IPS DF 19.7 (cell line): ENCODE data around the gene PDLIM5.
"Not testable (repeated sequence)": the region's sequence is repeated elsewhere in the genome, so short reads cannot be mapped to it uniquely, and the experiment has no call there.

ENCODE experiments used
- DNase-seq: peaks from one replicate; pipeline ENCODE4 v3.0.0-alpha.2; 2013; ENCODE audit warnings: low read depth, low spot score

Gene PDLIM5

GRCh38 chr4:94557632-94558031 is 105.9 kb downstream of the PDLIM5 start:
- DNase-seq: not testable (repeated sequence)

- no peak for DNase-seq
Observed at GRCh38 chr4:94558392-94558904, 106.7 kb downstream of the PDLIM5 start.

GRCh38 chr4:94559351-94559806 is 107.6 kb downstream of the PDLIM5 start:
- DNase-seq: no peak

- no peak for DNase-seq
Observed at GRCh38 chr4:94561249-94562024, 109.7 kb downstream of the PDLIM5 start.

- no peak for DNase-seq
Observed at GRCh38 chr4:94562285-94562684, 110.5 kb downstream of the PDLIM5 start.

- no peak for DNase-seq
Observed at GRCh38 chr4:94564252-94564651, 112.5 kb downstream of the PDLIM5 start.

GRCh38 chr4:94566420-94566819 is 114.7 kb downstream of the PDLIM5 start:
- no peak for DNase-seq

GRCh38 chr4:94567811-94568210 is 116.1 kb downstream of the PDLIM5 start:
- DNase-seq: no peak

GRCh38 chr4:94570558-94570957 is 118.8 kb downstream of the PDLIM5 start:
- DNase-seq: no peak

GRCh38 chr4:94571298-94571697 is 119.6 kb downstream of the PDLIM5 start:
- no peak for DNase-seq

GRCh38 chr4:94571715-94572114 is 120.0 kb downstream of the PDLIM5 start:
- DNase-seq: no peak

- DNase-seq: no peak
Observed at GRCh38 chr4:94574050-94574449, 122.3 kb downstream of the PDLIM5 start.

- DNase-seq: no peak
Observed at GRCh38 chr4:94574616-94575015, 122.9 kb downstream of the PDLIM5 start.

- no peak for DNase-seq
Observed at GRCh38 chr4:94575652-94576051, 123.9 kb downstream of the PDLIM5 start.

- DNase-seq: no peak
Observed at GRCh38 chr4:94576210-94576609, 124.5 kb downstream of the PDLIM5 start.

GRCh38 chr4:94577136-94577535 is 125.4 kb downstream of the PDLIM5 start:
- no peak for DNase-seq

- no peak for DNase-seq
Observed at GRCh38 chr4:94578195-94578594, 126.5 kb downstream of the PDLIM5 start.

- DNase-seq: no peak
Observed at GRCh38 chr4:94581766-94582165, 130.0 kb downstream of the PDLIM5 start.

- DNase-seq: no peak
Observed at GRCh38 chr4:94582517-94582916, 130.8 kb downstream of the PDLIM5 start.

GRCh38 chr4:94583914-94584641 is 132.3 kb downstream of the PDLIM5 start:
- DNase-seq: no peak

- DNase-seq: no peak
Observed at GRCh38 chr4:94588896-94589693, 137.4 kb downstream of the PDLIM5 start.

GRCh38 chr4:94590493-94590892 is 138.8 kb downstream of the PDLIM5 start:
- no peak for DNase-seq
